Measurements from ENCODE around the gene KATNIP. TPM values are rescaled to one million over a fixed set of nuclear protein-coding genes. Genes with fewer than 3 reads are reported as not detected.
A peak's percentile ranks its signal among the peaks of the same experiment; 100 is the strongest.

Gene KATNIP
- total and polyA plus RNA-seq, 9 of the 15 experiments (the other 6 are each of a cell fraction or from before 2014, with no cell fraction given) = 1.7 to 13.2 (median 8.0) TPM

GRCh38 chr16:27549746-27550581 is at the start of gene KATNIP, which contains the start of gene GTF3C1 (continued):
- TF ChIP-seq HMGXB4 (CRISPR knock-in tag; IDR thresholded peaks at IDR 0.05) (no peak), ARID2 (IDR thresholded peaks at IDR 0.05) (no peak; the same call in 1 of the 2 replicates), SP1 (CRISPR knock-in tag; IDR thresholded peaks at IDR 0.05) (peak; percentile 60), NELFE (IDR thresholded peaks at IDR 0.05; ENCODE audit: insufficient read depth, insufficient read length) (no peak), RB1 (IDR thresholded peaks at IDR 0.05; ENCODE audit: low read depth) (peak; percentile 61; the same call in 1 of the 2 replicates), ATF4 (CRISPR knock-in tag; IDR thresholded peaks at IDR 0.05) (no peak), MEF2D (tag; conservative IDR thresholded peaks at IDR 0.05; ENCODE audit: low read depth) (no peak), BDP1 (IDR thresholded peaks at IDR 0.05; ENCODE audit: insufficient read depth, insufficient read length) (no peak), E2F4 (CRISPR knock-in tag; IDR thresholded peaks at IDR 0.05; ENCODE audit: low read depth) (no peak), PML (IDR thresholded peaks at IDR 0.05; ENCODE audit: low read length) (peak; percentile 38; the same call in 1 of the 2 replicates), RNF219 (CRISPR knock-in tag; IDR thresholded peaks at IDR 0.05) (no peak), ZNF253 (CRISPR knock-in tag; conservative IDR thresholded peaks at IDR 0.05) (no peak), KLF16 (IDR thresholded peaks at IDR 0.05) (no peak), TAF9B (IDR thresholded peaks at IDR 0.05; ENCODE audit: partially characterized antibody) (peak; percentile 56), MAFG (tag; conservative IDR thresholded peaks at IDR 0.05) (no peak), NUFIP1 (IDR thresholded peaks at IDR 0.05; ENCODE audit: partially characterized antibody) (no peak), ZNF586 (CRISPR knock-in tag; conservative IDR thresholded peaks at IDR 0.05) (no peak), ZFP36 (IDR thresholded peaks at IDR 0.05; ENCODE audit: low read depth, low read length, partially characterized antibody) (no peak), NR2F6 (CRISPR knock-in tag; IDR thresholded peaks at IDR 0.05) (no peak), YY1 (IDR thresholded peaks at IDR 0.05; ENCODE audit: borderline replicate concordance in 1 of 3, control insufficient read depth in 1 of 3, extremely low read depth in 1 of 3, insufficient read depth in 3 of 3, insufficient read length in 1 of 3, insufficient replicate concordance in 2 of 3, low read depth in 1 of 3, low read length in 2 of 3) (peak; percentile 47 to 85 (median 69)), YBX1 (IDR thresholded peaks at IDR 0.05) (no peak), TBP (optimal IDR thresholded peaks at IDR 0.05; ENCODE audit: low read depth, low read length) (peak; percentile 68), BMI1 (IDR thresholded peaks at IDR 0.05; ENCODE audit: low read length) (peak; percentile 65; the same call in 1 of the 2 replicates)

Data from K562 (cell line).